Stimulated activated CD4-positive, alpha-beta T cell treated with anti-CD3 and anti-CD28 coated beads, TNF-alpha, amount 100 ng/mL, for 4 hours (primary cell): ENCODE data around the gene NMD3.
"Not testable (repeated sequence)": the region's sequence is repeated elsewhere in the genome, so short reads cannot be mapped to it uniquely, and the experiment has no call there.

Source experiments
- DNase-seq, 3 experiments: peaks; one replicate each; pipeline ENCODE4 v3.0.0-alpha.2; 2020; ENCODE audit warnings: low read depth in 3 of 3

The NMD3 gene

DNA sequence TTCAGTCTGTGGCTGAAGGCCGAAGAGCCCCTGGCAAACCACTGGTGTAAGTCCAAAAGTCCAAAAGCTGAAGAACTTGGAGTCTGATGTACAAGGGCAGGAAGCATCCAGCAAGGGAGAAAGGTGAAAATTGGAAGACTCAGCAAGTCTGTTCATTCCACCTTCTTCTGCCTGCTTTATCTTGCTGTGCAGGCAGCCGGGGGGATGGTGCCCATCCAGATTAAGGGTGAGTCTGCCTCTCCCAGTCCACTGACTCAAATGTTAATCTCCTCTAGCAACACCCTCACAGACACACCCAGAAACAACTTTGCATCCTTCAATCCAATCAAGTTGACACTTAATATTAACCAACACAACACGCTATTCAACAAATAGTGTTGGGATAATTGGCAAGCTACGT is 61.3 kb downstream of the NMD3 start:
- DNase-seq = not testable (repeated sequence)

DNA sequence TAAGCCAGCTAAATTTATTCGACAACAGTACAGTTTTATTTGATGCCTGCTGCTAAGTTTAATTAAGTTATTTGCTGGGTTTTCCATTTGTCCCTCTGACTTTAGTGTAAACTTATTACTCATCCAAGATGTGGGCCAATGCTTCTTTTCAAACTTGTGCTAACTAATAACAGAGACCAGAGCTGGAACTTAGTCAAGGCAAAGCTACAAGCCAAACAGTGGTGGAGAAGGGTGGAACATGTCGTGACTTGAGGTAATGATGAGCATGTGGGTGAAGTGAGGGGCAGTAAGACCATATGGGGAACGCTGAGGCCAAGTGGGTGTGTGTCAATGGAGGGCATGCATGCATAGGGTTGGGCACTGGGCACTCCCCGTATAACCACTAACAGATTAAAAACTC is 63.9 kb downstream of the NMD3 start:
- DNase-seq = no peak

DNA sequence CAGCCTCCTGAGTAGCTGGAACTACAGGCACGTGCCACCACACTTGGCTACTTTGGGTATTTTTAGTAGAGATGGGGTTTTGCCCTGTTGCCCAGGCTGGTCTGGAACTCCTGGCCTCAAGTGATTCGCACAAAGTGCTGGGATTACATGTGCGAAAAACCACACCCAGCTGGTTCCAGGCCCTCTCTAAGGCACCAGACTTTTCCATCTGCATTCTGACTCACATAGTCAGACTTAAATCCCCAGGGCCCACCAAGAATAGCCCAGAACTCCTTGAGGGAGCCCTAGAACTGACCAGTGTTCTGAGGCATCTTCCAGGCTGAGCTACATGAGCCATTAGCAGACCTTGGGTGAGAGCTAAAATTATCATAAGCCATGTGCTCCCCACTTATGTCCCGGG is 68.1 kb downstream of the NMD3 start:
- no peak for DNase-seq

DNA sequence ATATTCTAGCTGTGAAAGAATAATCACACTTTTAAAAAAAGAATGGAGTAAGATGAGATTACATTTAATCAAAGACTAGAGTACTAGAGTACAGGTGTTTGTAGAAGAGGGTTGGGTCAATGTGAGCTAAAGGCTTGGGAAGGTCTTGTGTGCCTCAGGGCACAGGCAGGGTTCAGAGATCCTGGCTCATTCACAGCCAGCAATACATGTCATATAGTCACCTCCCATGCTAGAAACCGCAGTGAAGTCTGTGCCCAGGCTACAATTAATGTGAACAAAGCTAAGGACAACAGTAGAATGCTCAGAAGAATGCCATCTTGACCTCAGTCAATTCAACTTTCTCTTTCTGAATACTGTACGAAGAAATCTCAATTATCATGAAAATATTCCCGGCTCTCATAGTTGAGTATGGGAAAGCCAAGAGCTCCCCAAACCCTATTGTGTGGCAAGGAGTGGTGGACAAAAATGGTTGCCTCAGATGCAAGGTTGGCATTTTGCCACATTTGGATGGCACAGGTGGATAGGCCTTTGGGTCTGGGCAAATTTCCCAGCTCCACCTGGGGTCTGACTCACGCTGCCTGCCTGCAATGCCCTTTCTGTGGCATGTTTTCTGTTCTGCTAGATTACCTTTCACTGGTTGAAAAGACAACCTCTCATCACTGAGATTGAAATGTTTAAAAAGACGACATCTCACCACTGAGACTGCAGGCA is 70.2 kb downstream of the NMD3 start:
- no peak for DNase-seq

DNA sequence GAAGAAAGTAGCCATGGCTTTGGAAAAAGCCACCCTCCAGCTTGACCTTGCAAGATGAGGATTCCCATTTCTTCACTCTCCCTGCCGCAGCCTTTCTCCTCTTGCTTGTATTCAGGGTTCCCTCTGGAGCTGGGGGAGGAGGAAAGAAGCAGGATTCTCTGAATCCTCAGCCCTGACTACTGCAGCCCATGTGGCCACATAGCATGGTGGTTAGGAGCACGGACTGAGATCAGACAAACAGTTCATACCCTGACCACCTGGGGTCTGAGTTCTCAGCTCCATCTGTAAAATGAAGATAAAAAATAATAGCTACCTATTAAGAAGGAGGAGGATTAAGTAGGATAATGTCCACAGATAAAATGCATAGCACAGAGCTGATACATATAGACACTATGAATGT is 72.3 kb downstream of the NMD3 start:
- DNase-seq = no peak

DNA sequence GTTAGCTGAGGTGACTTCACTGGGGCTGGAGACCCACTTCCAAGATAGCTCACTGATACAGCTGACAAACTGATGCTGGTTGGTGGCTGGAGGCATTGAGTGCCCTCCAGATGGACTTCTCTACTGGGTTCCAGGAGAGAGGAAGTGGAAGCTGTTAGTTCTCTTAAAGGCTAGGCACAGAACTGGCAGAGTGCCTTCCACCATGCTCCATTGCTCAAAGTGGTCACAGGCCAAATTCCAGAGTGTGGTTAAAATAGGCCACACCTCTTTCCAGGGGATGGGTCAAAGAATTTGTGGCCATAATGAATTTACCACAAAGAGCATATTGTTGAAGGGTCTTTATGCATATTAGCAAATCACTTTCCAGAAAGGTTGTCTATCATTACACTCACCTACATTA is 74.2 kb downstream of the NMD3 start:
- DNase-seq = no peak

DNA sequence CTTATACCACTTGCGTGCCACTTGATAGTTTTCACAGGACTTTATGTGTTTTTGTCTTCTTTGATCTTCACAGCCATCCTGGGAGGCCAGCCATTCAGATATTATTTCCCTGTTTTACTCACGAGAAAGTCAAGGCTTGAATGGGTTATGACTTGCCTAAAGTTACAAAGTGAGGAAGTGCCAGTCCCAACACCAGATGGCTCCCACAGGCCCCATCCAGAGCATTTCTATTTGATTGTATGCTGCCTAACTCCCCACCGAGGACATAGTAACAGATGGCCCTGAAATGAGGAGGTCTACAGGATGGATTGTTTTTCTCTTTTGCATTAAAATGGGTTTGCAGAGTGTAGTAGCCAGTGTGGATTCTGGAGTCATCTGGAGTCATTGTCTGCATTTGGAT is 75.7 kb downstream of the NMD3 start:
- DNase-seq = no peak
